ENCODE results near the gene PLCD3. TPM values are rescaled to one million over a fixed set of nuclear protein-coding genes. Genes with fewer than 3 reads are reported as not detected.

The PLCD3 gene
- total RNA-seq, 2 experiments from 2014 or later: 4.6 to 5.1 TPM

- ChIA-PET POLR2A (no interaction called here), CTCF (interaction anchor here (0.5 to 1.7 kb wide), 22 partner anchors 10 to 342 kb away, joined by 3 to 12 read pairs (median 4); partner anchors contain the start of genes ACBD4, EFTUD2 and PLCD3)
These were observed 33.3 kb downstream of the PLCD3 start for GRCh38 chr17:45098869-45099616.

DNA sequence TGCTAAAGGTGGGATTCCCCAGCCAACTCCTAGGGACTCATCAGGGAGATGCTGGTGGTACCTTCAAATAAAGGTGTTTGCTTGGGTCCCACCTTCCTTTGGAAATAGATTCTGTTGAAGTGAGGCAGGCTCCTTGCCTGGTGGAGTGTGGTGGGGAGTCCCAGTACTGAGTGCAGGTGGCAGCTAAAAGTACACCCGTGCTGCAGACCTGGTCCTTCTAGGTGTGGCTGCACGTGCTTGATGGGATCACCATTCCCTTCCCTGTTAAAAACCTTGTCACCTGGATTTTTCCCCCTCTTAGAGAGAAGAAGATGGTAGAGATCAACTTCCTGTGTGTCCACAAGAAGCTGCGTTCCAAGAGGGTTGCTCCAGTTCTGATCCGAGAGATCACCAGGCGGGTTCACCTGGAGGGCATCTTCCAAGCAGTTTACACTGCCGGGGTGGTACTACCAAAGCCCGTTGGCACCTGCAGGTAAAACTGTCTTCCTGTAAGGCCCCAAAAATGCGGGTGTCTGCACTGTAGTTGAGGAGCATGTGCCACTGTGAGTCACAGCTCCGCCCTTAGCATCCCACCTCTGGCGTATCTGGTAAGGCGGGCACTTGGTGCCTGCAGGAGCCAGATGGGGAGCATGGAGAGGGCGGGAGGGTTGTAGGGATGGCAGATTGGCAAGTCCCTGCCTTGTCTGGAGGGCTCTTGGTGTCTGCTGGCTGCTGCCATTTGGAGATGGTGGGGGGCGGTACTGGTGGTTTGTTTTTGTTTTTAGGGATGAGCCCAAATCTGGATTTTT is 34.0 kb downstream of the PLCD3 start:
- ChIA-PET POLR2A (no interaction called here), CTCF (interaction anchor here (0.7 to 1.6 kb wide), 14 partner anchors 10 to 341 kb away, joined by 3 to 12 read pairs (median 4); partner anchors contain the start of genes ACBD4 and EFTUD2)

DNA sequence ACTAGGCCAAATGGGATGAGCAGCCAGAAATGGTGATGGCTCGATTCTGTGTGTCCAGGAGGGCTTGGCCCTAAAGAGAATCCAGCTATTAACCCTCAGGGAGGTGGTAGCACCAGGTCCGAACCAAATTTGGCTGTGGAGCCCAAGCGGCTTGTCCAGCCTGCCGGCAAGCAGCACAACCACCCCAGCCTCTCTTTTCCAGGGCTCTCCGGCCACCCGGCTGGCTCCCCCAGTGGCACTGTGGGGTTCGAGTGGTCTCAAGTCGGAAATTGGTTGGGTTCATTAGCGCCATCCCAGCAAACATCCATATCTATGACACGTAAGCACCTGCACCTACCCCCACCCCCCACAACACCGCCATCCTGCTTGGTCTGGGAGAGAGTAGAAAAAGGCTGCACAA is 35.4 kb downstream of the PLCD3 start:
- ChIA-PET POLR2A (no interaction called here), CTCF (interaction anchor here (1.3 kb wide), 1 partner anchor 18 kb away, joined by 3 read pairs; no protein-coding TSS in a partner anchor)

GRCh38 chr17:45096141-45096540 is 36.2 kb downstream of the PLCD3 start:
- CTCF ChIA-PET: interaction anchor here (1.3 kb wide), 2 partner anchors 17 to 39 kb away, joined by 3 to 6 read pairs; partner anchors contain the start of gene ACBD4
- POLR2A ChIA-PET: no interaction called here

GRCh38 chr17:45093444-45094110 is 38.7 kb downstream of the PLCD3 start:
- POLR2A ChIA-PET: no interaction called here
- CTCF ChIA-PET: interaction anchor here (0.7 to 1.0 kb wide), 2 partner anchors 42 to 103 kb away, joined by 3 to 5 read pairs; partner anchors contain the start of gene ACBD4

DNA sequence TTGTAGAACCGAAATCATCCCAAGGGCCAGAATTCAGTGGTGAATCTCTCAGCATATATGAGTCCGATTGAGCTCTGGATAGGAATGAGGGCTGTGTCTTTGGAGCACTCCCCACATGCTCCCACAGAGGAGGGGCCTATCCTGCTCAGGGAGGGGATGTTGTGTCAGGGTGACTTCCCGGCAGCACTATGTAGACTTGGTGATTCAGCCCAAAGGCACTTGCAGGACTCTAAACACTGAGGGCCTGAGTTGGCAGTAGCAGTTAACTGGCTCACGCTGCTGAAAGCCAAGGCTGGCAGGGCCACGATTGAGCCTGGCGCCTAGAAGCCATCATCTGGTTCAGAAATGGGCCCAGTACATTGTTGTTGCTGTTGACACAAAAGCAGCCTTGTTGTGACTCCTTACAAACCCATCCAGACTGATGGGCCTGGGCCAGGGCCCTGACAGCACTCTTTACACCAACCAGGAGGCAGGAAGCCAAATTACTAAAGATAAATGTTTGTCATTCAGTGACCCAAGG is 39.3 kb downstream of the PLCD3 start:
- ChIA-PET POLR2A (no interaction called here), CTCF (no interaction called here)

DNA sequence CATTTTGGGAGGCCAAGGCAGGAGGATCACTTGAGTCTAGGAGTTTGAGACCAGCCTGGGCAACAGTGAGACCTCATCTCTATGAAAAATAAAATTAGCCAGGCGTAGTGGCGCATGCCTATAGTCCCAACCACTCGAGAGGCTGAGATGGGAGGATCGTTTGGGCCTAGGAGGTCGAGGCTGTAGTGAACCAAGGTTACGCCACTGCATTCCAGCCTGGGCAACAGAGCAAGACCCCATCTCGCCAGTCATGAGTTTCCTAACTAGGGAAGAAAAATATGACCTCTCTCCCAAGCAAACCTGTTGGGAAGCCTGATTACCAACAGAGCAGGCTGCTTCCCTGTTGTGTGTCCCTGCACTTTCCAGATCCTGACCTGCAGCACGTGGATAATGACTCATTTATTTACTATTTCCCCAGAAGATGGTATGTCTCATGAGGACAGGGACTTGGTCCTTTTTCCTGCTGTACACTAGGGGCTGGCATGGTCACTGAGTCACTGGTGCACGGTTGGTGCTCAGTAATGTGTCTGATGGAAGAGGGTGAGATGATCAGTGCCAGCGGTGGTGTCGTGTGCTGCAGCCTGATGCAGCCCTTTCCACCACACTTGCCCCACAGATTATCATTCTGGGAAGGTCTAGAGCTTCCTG is 40.4 kb downstream of the PLCD3 start:
- ChIA-PET CTCF (no interaction called here), POLR2A (interaction anchor here (0.6 kb wide), 1 partner anchor 15 kb away, joined by 3 read pairs; no protein-coding TSS in a partner anchor)

DNA sequence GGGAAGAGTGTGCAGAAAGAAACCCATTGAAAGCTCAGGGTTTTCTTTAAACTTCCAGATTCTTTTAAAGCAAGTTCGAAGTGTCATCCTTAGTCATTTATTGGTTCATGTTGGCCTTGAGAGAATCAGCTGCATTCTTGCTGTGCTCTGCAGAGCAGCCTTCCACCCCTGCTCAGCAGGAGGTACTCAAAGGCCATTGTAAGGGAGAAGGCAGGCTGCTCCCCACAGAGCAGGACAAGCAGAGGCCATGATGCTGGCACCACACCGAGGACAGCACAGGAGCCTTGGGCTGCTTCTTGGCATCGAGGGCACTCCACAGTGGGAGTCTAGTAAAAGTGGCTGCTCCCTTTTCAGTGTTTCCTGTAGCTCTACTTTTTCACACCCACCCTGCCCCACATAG is 41.6 kb downstream of the PLCD3 start:
- ChIA-PET POLR2A (no interaction called here), CTCF (no interaction called here)

DNA sequence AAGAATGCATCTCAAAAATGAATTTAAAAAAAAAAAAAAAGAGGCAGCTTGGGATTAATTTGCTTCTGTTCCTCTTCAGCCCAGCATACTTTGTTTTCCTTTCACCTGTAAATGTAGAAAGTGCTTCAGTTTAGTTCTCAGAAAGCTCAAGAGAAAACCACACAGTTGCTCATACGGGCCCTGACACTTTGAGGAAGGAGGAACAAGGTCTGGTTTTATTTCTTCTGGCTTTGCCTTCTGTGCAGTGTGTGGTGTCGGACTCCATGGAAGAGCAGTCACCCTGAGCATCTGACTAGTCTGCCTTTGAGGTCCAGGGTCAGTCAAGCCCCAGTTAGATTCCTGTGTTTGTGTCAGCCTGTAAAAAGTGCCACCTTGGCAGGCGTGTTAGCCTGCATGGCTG is 43.6 kb downstream of the PLCD3 start:
- CTCF ChIA-PET: interaction anchor here (2.2 to 2.5 kb wide), 2 partner anchors 11 to 46 kb away, joined by 6 to 7 read pairs; partner anchors contain the start of gene ACBD4
- POLR2A ChIA-PET: interaction anchor here (0.6 to 0.7 kb wide), 2 partner anchors 38 to 109 kb away, joined by 6 to 7 read pairs; no protein-coding TSS in a partner anchor

DNA sequence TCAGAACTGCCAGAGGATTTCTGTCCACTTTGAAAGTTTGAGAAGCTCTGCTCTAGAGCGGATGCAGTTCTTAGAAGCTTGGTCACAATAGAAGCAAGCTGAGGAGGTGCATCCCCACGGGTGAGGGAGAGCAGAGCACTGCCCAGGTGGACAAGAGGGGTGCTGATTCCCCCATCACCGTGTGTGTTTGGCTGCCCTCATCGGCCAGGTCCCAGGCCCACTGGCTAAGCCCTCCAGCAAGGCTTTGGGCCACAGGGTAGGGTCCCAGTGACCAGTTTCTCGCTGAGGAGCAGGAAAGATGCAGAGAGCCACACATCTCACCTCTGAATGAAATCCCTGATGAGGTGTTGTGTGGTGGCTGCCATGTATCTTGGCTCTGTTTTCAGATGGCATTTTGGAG is 44.3 kb downstream of the PLCD3 start:
- ChIA-PET POLR2A (no interaction called here), CTCF (interaction anchor here (2.2 to 2.5 kb wide), 2 partner anchors 11 to 47 kb away, joined by 6 to 7 read pairs; partner anchors contain the start of gene ACBD4)

- POLR2A ChIA-PET: interaction anchor here (0.6 kb wide), 1 partner anchor 25 kb away, joined by 5 read pairs; no protein-coding TSS in a partner anchor
These were observed 44.8 kb downstream of the PLCD3 start for GRCh38 chr17:45087504-45087975.

DNA sequence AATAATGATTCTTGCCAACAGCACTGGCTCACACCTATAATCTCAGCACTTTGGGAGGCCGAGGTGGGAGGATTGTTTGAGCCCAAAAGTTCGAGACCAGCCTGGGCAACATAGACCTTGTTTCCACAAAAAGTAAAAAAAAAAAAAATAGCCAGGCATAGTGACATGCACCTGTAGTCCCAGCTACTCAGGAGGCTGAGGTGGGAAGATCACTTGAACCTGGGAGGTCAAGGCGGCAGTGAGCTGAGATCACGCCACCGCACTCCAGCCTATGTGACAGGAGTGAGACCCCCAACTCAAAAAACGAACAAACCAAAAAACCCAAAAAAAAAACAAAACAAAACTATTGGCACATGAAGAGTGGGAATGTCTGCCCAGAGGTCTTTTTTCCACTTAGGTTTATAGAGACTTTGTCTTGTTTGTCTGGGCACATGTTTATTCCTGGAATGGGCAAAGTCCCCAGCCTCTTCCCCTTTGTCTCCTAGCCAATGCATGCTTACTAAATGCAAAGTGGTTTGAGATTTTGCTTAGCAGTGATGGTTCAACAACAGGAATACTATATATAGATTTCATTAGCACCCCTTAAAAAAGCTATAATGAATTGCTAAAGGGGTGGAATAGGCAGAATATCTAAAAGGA is 45.3 kb downstream of the PLCD3 start:
- CTCF ChIA-PET: interaction anchor here (1.3 to 2.5 kb wide), 3 partner anchors 12 to 48 kb away, joined by 6 to 7 read pairs (median 6); partner anchors contain the start of gene ACBD4
- POLR2A ChIA-PET: interaction anchor here (0.6 kb wide), 1 partner anchor 24 kb away, joined by 5 read pairs; no protein-coding TSS in a partner anchor

More at GRCh38 chr17:45087504-45087975, 44.8 kb downstream of the PLCD3 start:
- CTCF ChIA-PET: interaction anchor here (2.2 to 2.5 kb wide), 2 partner anchors 12 to 47 kb away, joined by 6 to 7 read pairs; partner anchors contain the start of gene ACBD4

DNA sequence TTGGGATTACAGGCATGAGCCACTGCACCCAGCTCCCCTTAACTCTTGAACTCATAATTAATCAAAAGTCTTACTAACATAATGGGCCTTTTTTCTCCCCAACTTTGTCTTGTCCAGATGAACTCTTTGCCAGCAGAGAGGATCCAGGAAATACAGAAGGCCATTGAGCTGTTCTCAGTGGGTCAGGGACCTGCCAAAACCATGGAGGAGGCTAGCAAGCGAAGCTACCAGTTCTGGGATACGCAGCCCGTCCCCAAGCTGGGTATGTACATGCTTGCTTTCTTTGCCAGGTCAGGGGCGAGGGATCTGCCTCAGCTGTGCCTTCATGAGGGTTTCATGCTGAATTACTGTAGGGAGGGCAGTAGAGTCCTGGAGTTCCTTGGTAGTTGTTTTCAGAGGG is 45.9 kb downstream of the PLCD3 start:
- ChIA-PET CTCF (interaction anchor here (1.3 kb wide), 1 partner anchor 19 kb away, joined by 6 read pairs; no protein-coding TSS in a partner anchor), POLR2A (no interaction called here)

- POLR2A ChIA-PET: no interaction called here
These were observed 51.1 kb downstream of the PLCD3 start for GRCh38 chr17:45081047-45081703.

GRCh38 chr17:45077643-45078042 is 54.7 kb downstream of the PLCD3 start:
- CTCF ChIA-PET: no interaction called here
- POLR2A ChIA-PET: no interaction called here

More at GRCh38 chr17:45081047-45081703, 51.1 kb downstream of the PLCD3 start:
- CTCF ChIA-PET: interaction anchor here (0.5 kb wide), 1 partner anchor 20 kb away, joined by 4 read pairs; no protein-coding TSS in a partner anchor

- POLR2A ChIA-PET: no interaction called here
These were observed 58.8 kb downstream of the PLCD3 start for GRCh38 chr17:45073414-45074070.

GRCh38 chr17:45070809-45071208 is 61.5 kb downstream of the PLCD3 start:
- POLR2A ChIA-PET: no interaction called here
- CTCF ChIA-PET: no interaction called here

More at GRCh38 chr17:45073414-45074070, 58.8 kb downstream of the PLCD3 start:
- CTCF ChIA-PET: interaction anchor here (0.6 to 2.0 kb wide), 3 partner anchors 26 to 62 kb away, joined by 3 to 7 read pairs (median 4); partner anchors contain the start of gene ACBD4

Measured in activated CD8-positive, alpha-beta memory T cell treated with anti-CD3 and anti-CD28 coated beads for 36 hours (primary cell).